LNCaP clone FGC (cell line): ENCODE results near the gene SLC35B4.

Experiments
- DNase-seq: peaks from one replicate; pipeline ENCODE4 v3.0.0-alpha.2; 2011; ENCODE audit warnings: low read depth
- H3K4me3 ChIP-seq: 2 replicates; pipeline ENCODE4 v1.5.1; 2011; ENCODE audit warnings: mild to moderate bottlenecking, low read depth, low read length, control low read depth
- TF ChIP-seq, protein P1 (sequence below): IDR thresholded peaks from 2 replicates; pipeline ENCODE4 v1.5.1; 2012; ENCODE audit warnings: mild to moderate bottlenecking; ENCODE audit not compliant: control insufficient read depth, insufficient read depth; ENCODE audit errors: extremely low read depth

SLC35B4 gene

DNA sequence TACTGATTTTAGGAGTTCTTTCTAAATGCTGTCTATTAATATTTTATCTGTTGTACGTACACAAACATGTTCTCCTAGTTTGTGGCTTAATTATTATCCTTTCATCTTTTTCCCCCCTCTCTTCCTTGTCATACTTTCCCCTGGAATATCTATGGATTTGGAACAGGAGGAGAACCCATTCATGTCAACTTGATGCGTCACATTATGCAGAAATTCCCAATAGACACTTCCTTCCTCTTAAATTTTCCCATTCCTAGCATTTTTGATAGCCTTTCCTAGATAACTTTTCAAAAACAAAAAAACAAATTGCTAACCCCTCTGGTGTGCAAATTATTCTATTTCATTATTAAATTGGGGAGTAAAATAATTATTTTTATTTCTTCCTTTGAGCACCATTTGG lies 36.2 kb downstream of the SLC35B4 start:
- no peak overlapping the region for H3K4me3 ChIP-seq
- TF ChIP-seq, protein P1, sequence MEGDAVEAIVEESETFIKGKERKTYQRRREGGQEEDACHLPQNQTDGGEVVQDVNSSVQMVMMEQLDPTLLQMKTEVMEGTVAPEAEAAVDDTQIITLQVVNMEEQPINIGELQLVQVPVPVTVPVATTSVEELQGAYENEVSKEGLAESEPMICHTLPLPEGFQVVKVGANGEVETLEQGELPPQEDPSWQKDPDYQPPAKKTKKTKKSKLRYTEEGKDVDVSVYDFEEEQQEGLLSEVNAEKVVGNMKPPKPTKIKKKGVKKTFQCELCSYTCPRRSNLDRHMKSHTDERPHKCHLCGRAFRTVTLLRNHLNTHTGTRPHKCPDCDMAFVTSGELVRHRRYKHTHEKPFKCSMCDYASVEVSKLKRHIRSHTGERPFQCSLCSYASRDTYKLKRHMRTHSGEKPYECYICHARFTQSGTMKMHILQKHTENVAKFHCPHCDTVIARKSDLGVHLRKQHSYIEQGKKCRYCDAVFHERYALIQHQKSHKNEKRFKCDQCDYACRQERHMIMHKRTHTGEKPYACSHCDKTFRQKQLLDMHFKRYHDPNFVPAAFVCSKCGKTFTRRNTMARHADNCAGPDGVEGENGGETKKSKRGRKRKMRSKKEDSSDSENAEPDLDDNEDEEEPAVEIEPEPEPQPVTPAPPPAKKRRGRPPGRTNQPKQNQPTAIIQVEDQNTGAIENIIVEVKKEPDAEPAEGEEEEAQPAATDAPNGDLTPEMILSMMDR: no peak
- no peak for DNase-seq

DNA sequence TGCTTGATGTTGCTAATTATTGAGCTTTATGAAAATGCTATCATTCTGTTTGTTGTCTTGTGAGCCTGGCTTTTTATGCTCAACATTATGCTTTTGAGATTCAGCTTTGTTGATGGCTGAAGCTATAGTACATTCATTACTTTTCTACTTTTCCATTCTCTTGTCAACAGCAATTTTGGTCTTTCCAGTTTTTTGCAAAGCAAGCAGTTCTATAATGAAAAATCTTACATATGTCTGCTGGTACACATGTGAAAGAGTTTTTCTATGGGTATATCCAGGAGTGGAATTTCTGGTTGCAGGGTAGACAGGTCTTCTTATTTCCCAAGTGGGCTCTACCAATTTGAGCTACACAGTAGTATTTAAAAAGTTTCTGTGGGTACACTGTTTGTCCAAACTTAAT lies 36.8 kb downstream of the SLC35B4 start:
- no peak for DNase-seq
- TF ChIP-seq, protein P1: no peak
- no peak overlapping the region for H3K4me3 ChIP-seq

DNA sequence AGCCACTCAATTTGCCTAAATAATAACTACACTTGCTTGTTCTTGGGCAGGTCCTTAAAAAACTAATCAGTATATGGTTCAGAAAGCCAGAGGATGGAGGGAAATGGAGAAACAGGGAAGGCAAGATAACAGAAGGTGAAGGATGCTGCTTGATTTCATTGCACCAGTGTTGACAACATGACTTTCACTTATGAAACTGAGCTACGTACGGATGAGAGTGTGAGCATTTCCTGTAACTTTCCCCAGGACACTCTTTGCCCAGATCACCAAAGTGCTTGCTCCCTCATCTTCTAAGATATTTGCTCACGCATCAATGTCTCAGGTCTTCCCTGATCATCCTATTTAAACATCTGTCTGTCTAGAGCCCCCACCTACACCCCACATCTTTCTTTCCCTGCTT lies 37.4 kb downstream of the SLC35B4 start:
- DNase-seq: no peak
- H3K4me3 ChIP-seq: no peak overlapping the region
- TF ChIP-seq, protein P1: no peak

DNA sequence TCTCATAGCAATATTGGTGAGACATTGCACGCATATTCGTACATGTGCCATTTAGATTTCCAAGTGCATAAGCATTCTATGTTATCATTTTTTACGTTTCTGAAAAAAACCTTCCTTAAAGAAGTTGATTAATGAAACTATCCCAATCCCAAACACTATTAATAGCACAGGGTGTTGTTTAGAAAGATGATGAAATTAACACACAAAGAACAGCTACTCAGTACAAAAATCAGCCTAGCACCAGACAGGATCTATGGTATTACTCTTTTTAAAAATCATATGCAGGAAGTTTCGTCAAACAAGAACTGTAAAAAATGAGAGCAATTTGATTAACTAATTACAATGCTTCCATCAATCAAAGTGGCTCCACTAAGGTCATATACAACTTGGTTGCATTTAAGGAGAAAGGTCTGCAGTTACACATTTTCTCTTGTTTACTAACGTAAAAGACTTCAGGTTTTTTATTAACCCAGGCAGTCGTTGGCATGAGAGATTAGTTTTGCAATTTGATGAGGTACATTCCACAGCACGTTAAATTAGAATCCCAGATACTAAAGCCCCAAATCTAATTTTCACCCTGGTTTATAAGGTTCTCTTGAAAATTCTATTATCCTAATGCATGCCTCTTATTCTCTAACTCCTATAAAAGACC lies 38.1 kb downstream of the SLC35B4 start:
- TF ChIP-seq, protein P1: no peak
- DNase-seq: no peak
- no peak overlapping the region for H3K4me3 ChIP-seq

DNA sequence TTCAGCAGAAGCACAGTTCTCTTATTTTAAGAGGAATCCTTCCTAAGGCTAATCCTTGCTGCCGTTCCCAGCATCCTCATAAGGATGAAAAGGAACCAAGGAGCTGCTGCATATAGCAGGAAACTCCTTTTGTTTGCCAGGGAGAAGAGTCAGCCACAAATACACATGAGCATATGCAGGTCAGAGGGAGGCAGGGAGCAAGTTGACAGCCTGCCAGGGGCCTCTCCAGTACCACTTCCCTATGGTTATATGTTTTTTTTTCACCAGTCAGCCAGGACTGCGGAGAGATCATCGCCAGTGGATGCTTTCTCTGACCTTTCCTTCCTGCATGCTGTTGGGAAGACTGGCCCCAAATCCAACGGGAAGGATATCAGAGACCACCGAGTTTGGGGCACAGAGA lies 39.8 kb downstream of the SLC35B4 start:
- TF ChIP-seq, protein P1: no peak
- no peak overlapping the region for H3K4me3 ChIP-seq
- DNase-seq: no peak

DNA sequence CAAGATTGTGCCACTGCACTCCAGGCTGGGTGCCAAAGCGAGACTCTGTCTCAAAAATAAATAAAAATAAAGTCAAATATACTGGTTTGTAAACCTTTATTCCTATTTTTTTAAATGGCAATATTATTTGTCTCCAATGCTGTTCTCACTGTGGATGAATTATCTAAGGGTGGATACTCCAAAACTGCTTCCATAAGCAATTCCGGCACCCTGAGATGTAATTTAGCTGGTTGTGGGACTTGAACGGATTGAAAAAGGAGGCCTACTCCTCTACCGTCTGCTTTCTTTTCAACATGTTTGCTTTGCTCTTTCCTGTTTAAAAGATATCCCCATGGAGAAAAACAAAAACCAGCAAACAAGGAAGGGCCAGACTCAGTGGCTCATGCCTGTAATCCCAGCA lies 54.4 kb downstream of the SLC35B4 start:
- TF ChIP-seq, protein P1: no peak
- DNase-seq: no peak
- no peak overlapping the region for H3K4me3 ChIP-seq

DNA sequence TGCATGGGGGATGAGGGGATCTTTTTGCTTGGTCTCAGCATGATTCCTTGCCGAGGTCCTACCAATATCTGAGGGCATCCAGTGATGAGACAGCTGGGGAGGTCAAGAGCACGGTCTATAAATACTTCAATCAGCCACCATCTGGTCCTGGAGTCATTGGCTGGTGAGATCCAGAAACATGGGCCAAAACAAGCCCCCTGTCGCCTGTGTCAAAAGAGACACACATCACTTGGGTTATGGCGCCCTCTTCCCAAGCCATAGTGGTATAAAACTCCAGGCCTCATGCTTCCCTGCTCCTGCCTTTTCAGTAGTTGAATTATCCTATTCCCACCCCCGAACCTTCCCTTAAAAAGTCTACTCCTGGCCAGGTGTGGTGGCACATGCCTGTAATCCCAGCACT lies 60.9 kb downstream of the SLC35B4 start:
- DNase-seq: no peak
- TF ChIP-seq, protein P1: no peak
- H3K4me3 ChIP-seq: no peak overlapping the region
